GM19239 (cell line): ENCODE data around the gene ELOF1.

ENCODE experiments used
- DNase-seq: peaks from one replicate; pipeline ENCODE4 v3.0.0; 2011; ENCODE audit warnings: low spot score; ENCODE audit not compliant: insufficient read length
- FAIRE-seq: peaks from 2 replicates; lab custom pipeline; 2011; peaks lifted over from hg19 to GRCh38; lab: Jason Lieb, UNC

The ELOF1 gene

DNA sequence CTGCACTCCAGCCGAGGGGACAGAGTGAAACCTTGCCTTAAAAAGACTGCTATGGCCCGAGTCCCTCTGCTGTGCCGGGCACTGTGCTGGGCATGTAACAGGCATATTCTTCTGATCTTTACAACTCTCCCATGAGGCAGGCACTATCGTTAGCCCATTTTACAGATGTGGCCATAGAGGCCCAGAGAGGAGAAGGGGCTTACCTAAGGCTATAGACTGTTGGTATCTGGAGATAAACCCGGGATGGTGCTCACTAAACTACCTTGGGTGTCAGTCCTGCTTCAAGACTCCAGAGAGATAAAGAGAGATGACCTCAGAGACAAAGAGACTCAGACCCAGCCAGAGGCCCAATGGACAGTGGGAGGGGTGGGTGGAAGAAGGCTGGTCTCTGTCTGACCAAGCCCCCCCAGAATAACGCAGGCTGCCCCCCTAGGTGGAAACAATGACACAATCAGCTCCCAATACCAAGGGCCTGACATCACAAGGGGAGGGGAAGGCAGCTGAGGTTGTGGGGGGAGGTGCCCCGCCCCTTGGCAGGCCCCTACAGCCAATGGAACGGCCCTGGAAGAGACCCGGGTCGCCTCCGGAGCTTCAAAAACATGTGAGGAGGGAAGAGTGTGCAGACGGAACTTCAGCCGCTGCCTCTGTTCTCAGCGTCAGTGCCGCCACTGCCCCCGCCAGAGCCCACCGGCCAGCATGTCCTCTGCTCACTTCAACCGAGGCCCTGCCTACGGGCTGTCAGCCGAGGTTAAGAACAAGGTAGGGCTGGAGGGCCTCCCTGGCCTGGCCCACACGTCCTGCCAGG, 20.6 kb downstream of the ELOF1 start, which contains the start of gene CNN1:
Gene CNN1, plus strand, starts transcription at position 620 of the 805 bp plus-strand sequence. Its CDS starts 77 bp downstream, at position 697.
- DNase-seq, result no peak
- no peak for FAIRE-seq

DNA sequence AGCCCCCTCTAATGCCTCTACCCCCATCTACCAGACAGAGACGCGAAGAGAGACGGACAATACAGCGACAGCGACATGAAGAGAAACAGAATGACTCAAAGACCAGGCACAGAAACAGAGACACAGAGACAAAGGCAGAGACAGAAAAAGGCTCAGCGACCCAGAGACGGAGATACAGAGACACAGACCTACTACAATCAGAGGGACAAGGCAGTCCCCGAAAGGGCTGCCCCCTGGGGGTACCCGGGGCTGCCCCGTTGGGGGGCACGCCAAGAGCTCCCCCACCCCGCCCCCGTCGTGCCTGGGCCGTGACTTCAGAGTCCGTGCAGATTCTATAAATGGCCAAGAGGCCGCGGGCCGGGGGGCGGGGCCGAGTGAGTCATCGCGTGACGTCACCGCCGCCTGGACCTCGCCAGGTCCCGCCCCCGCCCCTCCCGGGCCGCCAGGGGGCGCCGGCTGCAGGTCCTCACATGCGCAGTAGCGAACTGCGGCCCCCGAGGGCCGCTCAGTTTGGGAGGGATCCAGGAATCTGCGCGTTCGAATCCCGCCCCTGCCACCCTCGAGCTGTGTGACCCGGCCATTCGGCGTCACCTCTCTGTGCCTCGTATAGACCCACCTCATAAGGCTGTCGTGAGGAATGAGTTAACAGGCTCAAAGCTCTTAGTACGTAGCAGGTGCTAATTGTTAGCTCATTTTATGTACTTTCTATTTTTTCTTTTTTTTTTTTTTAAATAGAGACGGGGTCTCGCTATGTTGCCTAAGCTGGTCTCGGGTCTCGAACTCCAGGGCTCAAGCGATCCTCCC, 23.0 kb downstream of the ELOF1 start:
- FAIRE-seq (peak; percentile 91), DNase-seq (peak; percentile 92)

DNA sequence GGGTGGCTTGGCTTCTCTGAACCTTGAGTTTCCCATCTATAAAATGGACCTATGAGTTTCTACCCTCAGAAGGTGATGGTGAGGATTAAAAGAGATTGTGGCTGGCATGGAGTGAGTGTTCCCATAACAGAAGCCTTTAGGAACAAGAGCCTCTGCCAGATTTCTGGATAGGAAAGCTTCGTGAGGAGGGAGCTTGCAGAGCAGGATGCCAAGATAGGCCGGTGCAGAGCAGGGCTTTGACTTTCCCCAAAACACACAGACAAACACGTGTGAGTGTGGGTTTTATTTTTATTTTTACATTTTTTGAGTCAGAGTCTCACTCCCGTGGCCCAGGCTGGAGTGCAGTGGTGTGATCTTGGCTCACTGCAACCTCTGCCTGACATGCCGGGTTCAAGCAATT, 24.1 kb downstream of the ELOF1 start:
- FAIRE-seq (no peak), DNase-seq (no peak)

DNA sequence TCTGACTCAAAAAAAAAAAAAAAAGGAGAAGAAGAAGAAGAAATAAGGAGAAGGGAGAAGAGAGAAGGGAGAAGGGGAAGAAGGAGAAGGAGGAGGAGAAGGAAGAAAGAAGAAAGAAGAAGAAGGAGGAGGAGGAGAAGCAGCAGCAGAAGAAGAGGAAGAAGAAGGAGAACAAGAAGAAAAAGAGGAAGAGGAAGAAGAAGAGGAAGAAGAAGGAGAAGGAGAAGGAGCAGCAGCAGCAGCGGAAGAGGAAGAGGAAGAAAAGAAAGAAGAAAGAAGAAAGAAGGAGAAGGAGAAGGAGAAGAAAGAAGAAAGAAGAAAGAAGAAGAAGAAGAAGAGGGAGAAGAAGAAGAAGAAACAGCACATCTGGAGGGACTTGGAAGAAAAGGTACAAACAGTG, 24.5 kb downstream of the ELOF1 start:
- FAIRE-seq (no peak), DNase-seq (no peak)

DNA sequence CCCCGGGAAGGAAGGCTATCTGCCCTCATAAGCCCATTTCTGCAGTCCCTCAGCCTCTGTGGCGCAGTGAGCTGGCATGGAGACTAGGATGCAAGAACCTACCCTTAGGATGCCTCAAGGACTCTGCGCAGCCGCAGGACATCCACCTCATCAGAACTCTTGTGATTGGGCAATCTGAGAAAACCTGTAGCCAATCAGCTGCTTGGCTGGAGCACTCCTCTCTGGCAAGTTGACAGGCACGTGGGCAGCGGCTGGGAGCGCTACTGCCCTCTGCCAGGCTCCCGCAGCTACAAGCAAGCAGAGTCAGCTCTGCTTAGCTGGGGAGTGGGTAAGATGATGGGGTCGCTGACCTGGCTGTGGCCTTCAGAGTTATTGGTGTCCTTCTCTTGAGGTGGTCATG, 28.6 kb downstream of the ELOF1 start:
- DNase-seq (no peak), FAIRE-seq (no peak)

GRCh38 chr19:11528551-11529341, 30.3 kb downstream of the ELOF1 start, which contains the start of gene ECSIT:
Gene ECSIT, minus strand, starts transcription at chr19:11529134. Its CDS starts 9,964 bp downstream, at chr19:11519170.
- DNase-seq (peak; percentile 97), FAIRE-seq (peak; percentile 91)

DNA sequence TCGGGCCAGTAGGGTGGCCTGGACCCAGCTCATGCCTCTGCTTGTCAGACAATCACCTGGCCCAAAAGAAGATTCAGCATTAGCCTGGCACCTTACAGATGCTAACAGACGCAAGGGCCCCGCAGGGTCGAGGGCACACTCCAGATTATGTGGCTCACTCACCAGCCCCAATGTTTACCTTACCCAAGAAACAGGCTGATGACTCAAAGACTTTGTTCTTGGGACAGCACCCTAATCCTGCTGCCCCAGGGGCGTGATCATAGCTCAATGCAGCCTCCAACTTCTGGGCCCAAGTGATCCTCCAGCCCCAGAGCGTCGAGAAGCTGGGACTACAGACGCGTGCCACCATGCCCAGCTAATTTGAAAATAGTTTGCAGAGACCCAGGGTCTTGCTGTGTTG, 39.9 kb downstream of the ELOF1 start:
- no peak for FAIRE-seq

GRCh38 chr19:11513946-11514345, 45.1 kb downstream of the ELOF1 start:
- no peak for FAIRE-seq
- no peak for DNase-seq

More for the DNA sequence above, 39.9 kb downstream of the ELOF1 start:
- no peak for DNase-seq

GRCh38 chr19:11510444-11510843, 48.6 kb downstream of the ELOF1 start:
- FAIRE-seq, result no peak
- no peak for DNase-seq

DNA sequence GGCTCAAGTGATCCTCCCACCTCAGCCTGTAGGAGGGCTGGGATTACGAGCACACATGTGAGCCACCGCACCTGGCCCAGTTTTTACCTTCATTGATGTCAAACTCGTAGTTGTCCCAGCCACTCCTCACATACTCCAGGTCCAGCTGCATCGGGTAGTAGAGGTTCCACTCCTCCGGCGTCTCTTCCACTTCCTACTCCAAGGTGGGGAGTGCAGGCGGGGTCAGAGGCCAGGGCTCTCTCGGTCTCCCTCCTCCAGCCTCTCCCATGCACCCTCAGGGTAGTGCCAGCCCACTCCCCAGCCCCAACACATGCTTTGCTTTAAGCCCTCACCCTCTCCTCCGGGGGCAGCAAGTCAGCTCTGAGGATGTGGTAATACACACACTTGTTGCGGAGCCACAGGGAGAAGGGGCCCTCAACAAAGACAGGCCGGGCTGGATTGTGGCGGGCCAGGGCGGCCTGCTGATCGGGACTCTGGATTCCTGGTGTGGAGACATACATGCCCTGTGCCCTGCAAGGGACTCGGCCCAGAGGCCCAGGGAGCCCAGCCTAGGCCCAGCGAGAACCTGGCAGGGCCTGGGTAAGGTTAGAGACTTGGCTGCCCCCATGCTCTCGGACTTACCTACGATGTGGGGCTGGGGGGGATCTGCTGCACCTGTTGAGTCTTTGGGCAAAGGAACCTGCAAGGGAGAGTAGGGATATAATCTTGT, 51.5 kb downstream of the ELOF1 start:
- FAIRE-seq, result no peak

GRCh38 chr19:11506967-11507366, 52.1 kb downstream of the ELOF1 start:
- FAIRE-seq, result no peak
- DNase-seq, result no peak

More for the DNA sequence above, 51.5 kb downstream of the ELOF1 start:
- no peak for DNase-seq

GRCh38 chr19:11506101-11506555, 52.9 kb downstream of the ELOF1 start:
- no peak for DNase-seq
- no peak for FAIRE-seq

DNA sequence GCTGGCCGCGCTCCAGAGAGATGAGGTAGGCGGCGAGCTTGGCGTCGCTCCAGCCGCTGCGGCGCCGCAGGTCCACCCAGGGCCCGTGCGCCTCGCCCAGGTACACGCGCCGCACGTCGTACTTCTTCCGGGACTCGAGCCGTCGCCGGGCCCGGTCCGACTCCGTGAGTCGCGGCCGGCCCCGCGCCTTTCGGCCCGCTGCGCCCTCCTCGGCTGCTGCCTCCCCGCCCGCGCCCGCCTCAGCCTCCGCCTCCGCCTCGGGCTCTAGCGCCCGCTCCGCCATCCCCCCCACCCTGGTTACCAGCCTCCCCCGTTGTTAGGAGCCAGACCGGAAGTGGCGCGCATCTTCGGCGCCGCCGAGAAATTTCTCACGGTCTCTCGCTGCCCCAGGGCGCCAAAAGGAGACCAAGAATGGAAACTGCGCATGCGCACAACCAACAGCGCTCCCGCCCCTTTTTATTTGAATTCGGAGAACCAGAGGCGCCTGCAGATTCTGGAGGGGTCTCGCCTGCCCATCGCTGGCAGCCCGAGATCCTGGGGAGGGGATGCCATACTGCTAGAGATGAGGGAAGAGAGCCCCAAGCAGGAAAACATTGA, 53.4 kb downstream of the ELOF1 start, which contains the start of gene ZNF653:
Gene ZNF653, minus strand, starts transcription at position 336 of the 597 bp plus-strand sequence. Its CDS starts 53 bp downstream, at position 283.
- FAIRE-seq, result peak; percentile 86

DNA sequence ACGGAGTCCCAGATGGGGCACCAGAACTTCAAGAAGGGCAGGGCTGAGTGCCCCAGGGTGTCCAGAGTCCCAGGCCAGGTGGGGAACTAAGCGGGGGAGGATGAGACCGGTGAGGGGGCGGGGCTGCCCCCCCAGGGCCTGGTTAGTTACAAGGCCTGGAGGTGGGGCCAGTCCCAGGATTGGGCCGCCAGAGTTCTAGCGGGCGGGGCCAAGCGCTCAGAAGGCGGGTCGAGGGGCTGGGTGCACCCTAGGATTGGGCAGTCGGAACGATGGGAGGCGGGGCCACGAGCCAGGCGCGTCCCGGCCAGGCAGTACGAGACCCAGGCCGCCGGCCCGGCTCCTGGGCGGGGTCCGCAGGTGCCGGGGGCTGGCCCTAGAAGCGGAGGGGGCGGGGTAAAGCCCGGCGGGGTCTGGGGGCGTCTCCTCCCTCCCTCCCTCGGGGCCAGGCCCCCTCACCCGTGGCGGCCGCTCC, 54.0 kb downstream of the ELOF1 start:
- FAIRE-seq (peak; percentile 97), DNase-seq (peak; percentile 97)

More for the DNA sequence above, 53.4 kb downstream of the ELOF1 start, which contains the start of gene ZNF653:
- DNase-seq, result peak; percentile 94

- FAIRE-seq (no peak), DNase-seq (no peak)
Measured at GRCh38 chr19:11504502-11505031, 54.5 kb downstream of the ELOF1 start.
